Activated naive CD4-positive, alpha-beta T cell treated with anti-CD3 and anti-CD28 coated beads, Interleukin-2, amount 50 U/mL, for 72 hours (primary cell): ENCODE results near the gene DDX28. TPM values are rescaled to one million over a fixed set of nuclear protein-coding genes. Genes with fewer than 3 reads are reported as not detected.
"Not testable (repeated sequence)": the region's sequence is repeated elsewhere in the genome, so short reads cannot be mapped to it uniquely, and the experiment has no call there.

Source experiments
- ATAC-seq, 2 donors: fragments of 150-1000 bp; cut with Tn5 transposase; 2 replicates each; pipeline ENCODE4 v1.10.0; 2021; ENCODE audit warnings: mild to moderate bottlenecking in 2 of 2, moderate library complexity in 2 of 2
- DNase-seq, 2 donors: peaks; one replicate each; pipeline ENCODE4 v3.0.0; 2021 to 2022; ENCODE audit warnings: low spot score in 2 of 2
- H3K27ac Mint-ChIP-seq, 2 donors: one replicate each; pipeline ENCODE4 v1.8.0; 2022; ENCODE audit warnings: mild to moderate bottlenecking in 2 of 2, mixed read lengths in 2 of 2
- H3K36me3 Mint-ChIP-seq, 2 donors: one replicate each; pipeline ENCODE4 v1.8.0; 2022; ENCODE audit warnings: mixed read lengths in 2 of 2
- H3K9me3 Mint-ChIP-seq, 2 donors: one replicate each; pipeline ENCODE4 v1.8.0; 2022; ENCODE audit warnings: mixed read lengths in 2 of 2
- total RNA-seq, 2 donors: library from RNA; stranded (reverse); gene quantifications; one replicate each; pipeline ENCODE4 v1.2.3, GENCODE V29; 2022

The DDX28 gene
- total RNA-seq, 2 donors from 2014 or later: 7.7 to 15.6 TPM

DNA sequence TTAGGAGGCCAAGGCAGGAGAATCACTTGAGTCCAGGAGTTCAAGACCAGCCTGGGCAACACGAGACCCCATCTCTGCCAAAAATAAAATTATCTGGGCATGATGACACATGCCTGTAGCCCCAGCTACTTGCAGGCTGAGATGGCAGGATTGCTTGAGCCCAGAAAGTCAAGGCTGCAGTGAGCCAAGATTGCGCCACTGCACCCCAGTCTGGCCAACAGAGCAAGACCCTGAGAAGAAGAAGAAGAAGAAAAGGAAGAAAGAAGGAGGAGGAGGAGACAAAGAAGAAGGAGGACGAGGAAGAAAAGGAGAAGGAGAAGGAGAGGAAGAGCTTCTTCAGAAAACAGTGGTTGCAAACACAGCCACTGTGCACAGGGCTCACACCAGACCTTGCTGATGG lies 34.4 kb downstream of the DDX28 start:
- H3K27ac Mint-ChIP-seq: peak overlapping the region in 1 of 2 donors; percentile 35
- no peaks in the 10 kb centered on the region for H3K9me3 Mint-ChIP-seq
- no peaks in the 10 kb centered on the region for H3K36me3 Mint-ChIP-seq
- ATAC-seq (no peak), DNase-seq (no peak)

DNA sequence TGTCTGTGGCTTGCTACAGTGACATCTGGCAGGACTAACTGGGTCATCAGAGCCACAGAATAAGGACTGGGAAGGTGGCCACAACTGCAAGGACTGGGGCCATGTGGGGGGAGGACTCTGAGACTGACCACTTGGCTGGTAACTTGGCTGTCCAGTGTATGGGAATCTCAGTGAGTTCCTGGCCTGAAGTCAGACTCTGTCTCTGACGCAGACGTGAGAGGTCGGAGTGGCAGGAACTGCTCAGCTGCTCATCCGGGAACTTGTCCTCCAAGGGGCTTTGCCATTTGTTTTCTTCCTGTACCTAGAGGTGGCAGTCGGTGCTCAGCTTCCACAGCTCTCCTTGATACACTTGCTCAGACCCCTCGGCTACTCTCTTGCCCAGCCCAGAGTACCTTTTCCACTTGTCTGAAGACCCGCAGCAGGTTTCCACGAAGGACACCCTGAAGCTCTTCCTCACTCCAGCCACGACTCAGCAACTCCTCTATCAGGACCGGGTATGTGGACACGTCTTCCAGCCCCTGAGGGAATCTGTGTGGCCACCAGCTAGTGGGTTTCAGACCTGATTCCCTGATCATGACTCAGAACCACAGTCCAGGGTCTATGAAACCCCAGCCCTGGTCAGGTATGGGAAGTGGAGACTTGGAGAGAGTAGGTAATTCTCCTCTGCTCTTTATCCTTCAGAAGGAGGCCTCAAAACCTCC lies 35.4 kb downstream of the DDX28 start:
- no peak for ATAC-seq
- Mint-ChIP-seq H3K9me3 (no peaks in the 10 kb centered on the region), H3K36me3 (no peaks in the 10 kb centered on the region), H3K27ac (peak overlapping the region; percentile 67 to 76)
- no peak for DNase-seq

DNA sequence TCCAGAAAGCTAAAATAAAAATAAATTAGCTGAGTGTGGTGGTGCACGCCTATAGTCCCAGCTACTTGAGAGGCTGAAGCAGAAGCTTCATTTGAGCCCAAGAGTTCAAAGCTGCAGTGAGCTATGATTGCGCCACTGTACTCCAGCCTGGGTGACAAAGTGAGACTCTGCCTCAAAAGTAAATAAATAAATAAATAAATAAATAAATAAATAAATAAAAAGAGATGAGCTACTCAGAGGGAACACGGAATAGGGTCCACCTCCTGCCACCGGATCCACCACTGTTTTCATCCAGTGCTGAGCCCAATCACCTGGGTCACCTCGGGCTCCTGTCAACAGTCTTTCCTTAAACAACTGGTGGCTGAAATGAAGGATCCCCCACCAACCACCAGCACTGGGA lies 36.1 kb downstream of the DDX28 start:
- ATAC-seq (no peak), DNase-seq (no peak)
- H3K9me3 Mint-ChIP-seq: no peaks in the 10 kb centered on the region
- H3K27ac Mint-ChIP-seq: peak overlapping the region in 1 of 2 donors; percentile 67
- no peaks in the 10 kb centered on the region for H3K36me3 Mint-ChIP-seq

DNA sequence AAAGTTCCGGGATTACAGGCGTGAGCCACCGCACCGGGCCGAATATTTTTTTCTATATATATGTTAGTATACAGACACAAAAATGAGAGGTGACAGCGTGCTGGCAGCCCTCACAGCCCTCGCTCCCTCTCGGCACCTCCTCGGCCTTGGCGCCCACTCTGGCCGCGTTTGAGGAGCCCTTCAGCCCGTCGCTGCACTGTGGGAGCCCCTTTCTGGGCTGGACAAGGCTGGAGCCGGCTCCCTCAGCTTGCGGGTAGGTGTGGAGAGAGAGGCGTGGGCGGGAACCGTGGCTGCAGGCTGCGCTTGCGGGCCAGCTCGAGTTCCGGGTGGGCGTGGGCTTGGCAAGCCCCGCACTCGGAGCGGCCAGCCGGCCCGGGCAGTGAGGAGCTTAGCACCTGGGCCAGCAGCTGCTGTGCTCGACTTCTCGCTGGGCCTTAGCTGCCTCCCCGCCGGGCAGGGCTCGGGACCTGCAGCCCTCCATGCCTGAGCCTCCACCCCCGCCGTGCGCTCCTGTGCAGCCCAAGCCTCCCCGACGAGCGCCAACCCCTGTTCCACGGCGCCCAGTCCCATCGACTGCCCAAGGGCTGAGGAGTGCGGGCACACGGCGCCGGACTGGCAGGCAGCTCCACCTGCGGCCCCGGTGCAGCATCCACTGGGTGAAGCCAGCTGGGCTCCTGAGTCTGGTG lies 40.9 kb downstream of the DDX28 start:
- ATAC-seq (no peak), DNase-seq (no peak)
- Mint-ChIP-seq H3K36me3 (no peaks in the 10 kb centered on the region), H3K9me3 (no peaks in the 10 kb centered on the region), H3K27ac (peak overlapping the region in 1 of 2 donors; percentile 79)

DNA sequence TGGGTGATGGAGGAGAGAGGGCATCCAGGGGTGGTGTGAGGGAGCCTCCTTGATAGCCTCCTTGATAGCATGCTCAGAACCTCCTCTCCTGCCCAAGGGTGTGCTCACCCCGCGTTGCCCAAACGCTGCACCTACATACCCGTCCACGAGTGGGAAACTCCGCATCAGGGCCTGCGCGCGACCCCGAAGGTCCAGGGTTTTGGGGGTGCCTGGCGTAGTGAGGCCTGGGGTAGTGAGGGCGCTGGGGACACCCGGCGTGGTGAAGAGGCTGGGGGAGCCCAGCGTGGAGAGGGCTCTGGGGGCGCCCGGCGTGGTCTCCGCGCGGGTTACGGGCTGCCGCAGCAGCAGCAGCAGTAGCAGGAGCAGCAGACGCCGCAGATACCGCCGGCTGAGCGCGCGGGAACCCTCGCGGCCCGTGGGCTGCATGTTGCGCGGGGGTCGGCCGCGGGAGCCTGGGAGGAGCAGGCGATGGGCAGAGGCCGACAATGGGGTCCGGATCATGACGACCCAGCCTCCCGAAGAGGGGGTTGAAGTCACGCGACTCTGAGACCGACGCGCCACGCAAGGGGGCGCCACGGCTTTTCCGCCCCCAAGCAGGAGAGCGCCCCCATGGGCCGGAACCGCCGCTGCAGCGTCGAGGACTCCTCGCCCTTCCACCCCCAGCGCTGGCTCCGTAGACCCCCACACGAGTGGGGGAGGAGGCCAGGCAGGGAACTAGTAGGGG lies 42.9 kb downstream of the DDX28 start, which contains the start of gene DPEP3:
DPEP3 (minus strand) TSS at position 545 of the 724 bp plus-strand sequence; CDS start at position 426, 119 bp downstream.
- no peak for ATAC-seq
- no peak for DNase-seq
- H3K36me3 Mint-ChIP-seq: no peaks in the 10 kb centered on the region

DNA sequence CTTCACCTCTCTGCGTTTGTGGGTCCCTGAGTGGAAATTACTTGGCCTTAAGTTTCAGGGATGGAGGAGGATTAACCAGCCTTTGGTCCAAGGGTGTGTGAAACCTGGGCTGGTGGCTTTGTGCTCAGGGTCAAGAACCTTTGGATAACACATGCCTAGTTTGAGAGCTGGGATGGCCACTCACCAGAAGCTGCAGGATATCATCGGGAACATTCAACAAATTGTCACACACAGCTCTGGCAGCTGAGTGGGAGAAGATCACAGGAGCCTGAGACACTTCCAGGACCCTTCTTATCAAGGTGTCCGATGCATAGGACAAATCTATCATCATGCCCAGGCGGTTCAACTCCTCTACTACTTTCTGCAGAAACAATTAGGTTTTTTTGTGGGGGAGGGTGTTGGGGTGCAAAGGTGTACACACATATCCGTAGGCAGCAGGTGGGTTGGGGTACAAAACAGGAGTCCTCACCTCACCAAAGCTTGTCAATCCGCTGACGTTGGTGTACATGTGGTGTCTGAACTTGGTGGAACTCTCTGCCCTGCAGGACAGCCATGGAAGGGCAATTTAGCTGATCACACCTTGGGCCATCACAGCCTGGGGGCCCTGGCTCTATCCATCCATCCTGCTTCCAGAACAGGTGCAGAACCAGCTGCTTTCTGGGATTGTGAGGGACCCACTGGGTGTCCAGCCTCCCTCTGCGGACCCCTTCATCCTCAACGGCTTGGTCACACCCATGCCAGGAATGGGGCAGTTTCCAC lies 45.4 kb downstream of the DDX28 start:
- no peak overlapping the region for H3K27ac Mint-ChIP-seq
- no peaks in the 10 kb centered on the region for H3K9me3 Mint-ChIP-seq
- no peak for ATAC-seq
- DNase-seq: no peak
- H3K36me3 Mint-ChIP-seq: no peaks in the 10 kb centered on the region

More for the DNA sequence above, 42.9 kb downstream of the DDX28 start, which contains the start of gene DPEP3:
- Mint-ChIP-seq H3K9me3 (no peaks in the 10 kb centered on the region), H3K27ac (no peak within 1 kb of the TSS)

DNA sequence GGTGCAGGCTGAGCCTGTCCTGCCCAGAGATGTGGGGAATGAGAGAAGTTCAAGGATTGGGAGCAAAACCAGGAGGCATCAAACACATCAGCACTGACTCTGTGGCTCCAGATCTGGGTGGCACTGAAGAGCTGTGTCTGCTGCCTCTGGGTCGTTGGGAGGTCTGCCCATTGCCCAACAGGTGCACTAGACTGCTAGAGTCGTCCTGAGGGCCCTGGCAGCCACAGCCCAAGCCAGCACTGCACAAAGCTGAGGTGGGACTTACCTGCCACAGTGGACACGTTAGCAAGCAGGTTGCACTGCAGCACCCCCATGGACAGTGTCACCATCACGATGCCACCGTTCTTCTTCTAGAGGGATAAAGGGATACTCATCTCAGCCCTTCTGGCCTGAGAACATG lies 46.0 kb downstream of the DDX28 start:
- ATAC-seq: no peak
- H3K36me3 Mint-ChIP-seq: no peaks in the 10 kb centered on the region
- H3K9me3 Mint-ChIP-seq: no peaks in the 10 kb centered on the region
- DNase-seq: no peak
- no peak overlapping the region for H3K27ac Mint-ChIP-seq

DNA sequence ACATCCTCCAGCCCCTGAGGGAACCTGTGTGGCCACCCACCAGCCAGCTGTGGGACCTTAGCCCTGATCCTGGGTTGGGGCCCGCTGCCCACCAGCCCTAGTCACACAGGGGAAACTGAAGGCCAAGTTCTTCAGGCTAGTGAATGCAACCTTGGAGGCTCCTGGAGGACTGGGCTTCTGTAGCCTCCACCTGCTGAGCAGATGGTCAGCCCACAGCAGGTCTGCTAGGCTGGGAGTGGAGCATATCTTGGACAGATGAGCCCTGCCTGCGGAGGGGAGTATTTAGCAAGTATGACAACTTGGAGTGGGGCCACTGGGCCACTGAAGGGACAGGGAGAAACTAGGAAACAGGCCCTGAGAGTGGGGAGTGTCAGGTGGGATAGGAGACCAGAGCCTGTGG lies 46.8 kb downstream of the DDX28 start:
- ATAC-seq: no peak
- no peaks in the 10 kb centered on the region for H3K36me3 Mint-ChIP-seq
- no peak for DNase-seq
- H3K9me3 Mint-ChIP-seq: no peaks in the 10 kb centered on the region
- no peak overlapping the region for H3K27ac Mint-ChIP-seq

DNA sequence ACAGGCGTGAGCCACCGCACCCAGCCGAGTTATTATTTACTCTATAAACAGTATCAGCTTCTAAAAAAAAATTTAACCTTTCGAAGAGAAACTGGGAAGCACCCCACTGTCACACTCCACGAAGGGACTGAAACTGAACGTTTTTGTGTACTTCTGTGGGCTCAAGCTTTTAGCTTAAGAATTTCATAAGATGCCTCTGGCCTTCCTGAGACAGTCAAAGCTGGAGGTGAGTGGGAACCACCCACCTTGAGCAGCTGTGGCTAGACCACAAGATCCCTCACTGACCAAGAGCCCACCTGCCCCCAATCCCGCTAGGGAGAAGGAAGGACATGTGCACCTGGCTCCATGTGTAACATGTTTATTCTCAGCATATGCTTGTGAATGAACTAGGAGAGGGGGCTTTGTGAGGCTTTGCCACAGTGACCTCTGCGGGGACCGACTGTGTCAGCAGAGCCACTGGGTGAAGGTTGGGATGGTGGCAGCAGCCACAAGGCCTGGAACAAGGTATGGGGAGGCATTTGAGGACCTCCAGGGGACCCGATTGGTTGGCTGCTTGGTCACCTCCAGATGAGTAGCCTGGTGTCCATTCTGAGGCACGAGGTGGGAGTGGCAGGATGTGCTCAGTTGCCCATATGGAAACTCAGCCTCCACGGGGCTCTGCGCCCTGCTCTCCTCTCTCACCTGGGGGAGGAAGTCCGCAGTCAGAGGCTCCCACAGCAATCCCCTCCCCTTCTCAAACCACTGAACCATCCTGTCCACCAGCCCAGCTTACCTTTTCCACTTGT lies 47.5 kb downstream of the DDX28 start:
- Mint-ChIP-seq H3K36me3 (no peaks in the 10 kb centered on the region), H3K9me3 (no peaks in the 10 kb centered on the region), H3K27ac (no peak overlapping the region)
- ATAC-seq (no peak), DNase-seq (no peak)

DNA sequence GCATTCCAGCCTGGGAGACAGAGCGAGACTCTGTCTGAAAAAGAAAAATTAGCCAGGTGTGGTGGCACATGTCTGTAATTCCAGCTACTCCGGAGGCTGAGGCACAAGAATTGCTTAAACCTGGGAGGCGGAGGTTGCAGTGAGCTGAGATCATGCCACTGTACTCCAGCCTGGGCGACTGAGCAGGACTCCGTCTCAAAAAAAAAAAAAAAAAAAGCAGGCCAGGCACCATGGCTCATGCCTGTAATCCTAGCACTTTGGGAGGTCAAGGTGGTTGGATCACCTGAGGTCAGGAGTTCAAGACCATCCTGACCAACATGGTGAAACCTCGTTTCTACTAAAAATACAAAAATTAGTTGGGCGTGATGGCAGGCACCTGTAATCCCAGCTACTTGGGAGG lies 50.7 kb downstream of the DDX28 start:
- not testable (repeated sequence) for DNase-seq, H3K27ac Mint-ChIP-seq, H3K9me3 Mint-ChIP-seq, H3K36me3 Mint-ChIP-seq, ATAC-seq

DNA sequence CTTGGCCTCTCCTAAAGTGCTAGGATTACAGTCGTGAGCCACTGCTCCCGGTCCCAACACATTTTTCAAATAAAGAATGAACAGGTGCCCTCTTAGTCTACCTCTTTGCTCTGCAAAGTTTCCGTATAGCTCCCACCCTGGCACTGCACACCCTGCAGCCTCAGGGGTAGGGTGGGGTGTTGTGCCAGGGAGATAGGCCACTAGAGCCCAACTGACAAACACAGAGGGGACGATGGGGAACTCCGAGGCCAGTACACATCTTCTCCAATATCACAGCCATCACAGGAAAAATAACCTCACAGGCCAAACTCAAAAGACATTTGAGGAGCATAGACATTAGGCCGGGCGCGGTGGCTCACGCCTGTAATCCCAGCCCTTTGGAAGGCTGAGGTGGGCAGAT lies 51.9 kb downstream of the DDX28 start:
- DNase-seq: no peak
- H3K9me3 Mint-ChIP-seq: no peaks in the 10 kb centered on the region
- H3K27ac Mint-ChIP-seq: no peak overlapping the region
- H3K36me3 Mint-ChIP-seq: peaks cover 9 to 12% of the 10 kb centered on the region in 2 donors
- ATAC-seq: no peak

Other genes with a start within 250 kb of the DDX28 start
- gene RANBP10, start 216.7 kb downstream of the DDX28 start, total RNA-seq: 10 to 100 TPM; 18.3 to 21.2 TPM
- under 1 TPM in 1 of 2 donors, not detected in 1; 0.35 TPM for gene TSNAXIP1, start 216.3 kb downstream of the DDX28 start, total RNA-seq
- gene THAP11, start 180.9 kb downstream of the DDX28 start, total RNA-seq: 10 to 100 TPM; 26.9 to 43.2 TPM
- gene NUTF2, start 176.3 kb downstream of the DDX28 start, total RNA-seq: 100 to 1,000 TPM; 111 to 160 TPM
- gene CENPT, start 175.5 kb downstream of the DDX28 start, total RNA-seq: 10 to 100 TPM; 49.5 to 86.4 TPM
- gene EDC4, start 150.2 kb downstream of the DDX28 start, total RNA-seq: 100 to 1,000 TPM; 108 to 117 TPM
- gene NRN1L, start 138.3 kb downstream of the DDX28 start, total RNA-seq: under 1 TPM in 1 of 2 donors, not detected in 1; 0.78 TPM
- 10 to 100 TPM in 1 of 2 donors, 1 to 10 TPM in 1; 3.5 to 11.6 TPM for gene PSKH1, start 130.0 kb downstream of the DDX28 start, total RNA-seq
- gene CTRL, start 91.4 kb downstream of the DDX28 start, total RNA-seq: 1 to 10 TPM; 1.8 to 3.8 TPM
- gene PSMB10, start 86.4 kb downstream of the DDX28 start, total RNA-seq: 100 to 1,000 TPM; 156 to 215 TPM
- 10 to 100 TPM; 15.7 to 32.5 TPM for gene LCAT, start 79.1 kb downstream of the DDX28 start, total RNA-seq
- 10 to 100 TPM; 37.2 to 64.0 TPM for gene SLC12A4, start 54.6 kb downstream of the DDX28 start, total RNA-seq
- under 1 TPM; 0.19 to 0.23 TPM for gene DPEP3, start 42.7 kb downstream of the DDX28 start, total RNA-seq
- 1 to 10 TPM; 2.5 to 6.3 TPM for gene DPEP2, start 23.7 kb downstream of the DDX28 start, total RNA-seq
- not detected for gene DPEP2NB, start 7.3 kb downstream of the DDX28 start, total RNA-seq
- 10 to 100 TPM; 21.2 to 35.5 TPM for gene DUS2, start 52 bp upstream of the DDX28 start, total RNA-seq
- 10 to 100 TPM; 64.2 to 90.1 TPM for gene NFATC3, start 62.1 kb upstream of the DDX28 start, total RNA-seq
- gene ESRP2, start 212.9 kb upstream of the DDX28 start, total RNA-seq: under 1 TPM; 0.43 to 0.48 TPM
- 1 to 10 TPM; 9.7 to 9.8 TPM for gene PLA2G15, start 222.1 kb upstream of the DDX28 start, total RNA-seq
- gene SLC7A6, start 241.3 kb upstream of the DDX28 start, total RNA-seq: 10 to 100 TPM; 69.0 to 97.7 TPM